Esophagus muscularis mucosa (tissue), 3 donors: ENCODE results near the gene SIM1.

Experiments used
- POLR2A ChIP-seq: fragments of 450-650 bp; IDR thresholded peaks from one replicate; pipeline ENCODE4 v1.6.1; 2017; ENCODE audit warnings: antibody characterized with exemption, moderate library complexity, mild to moderate bottlenecking, low read depth
- TF ChIP-seq, protein P1 (sequence below), 3 experiments: fragments of 200-600 bp in 2 of 3; fragments of 450-650 bp in 1 of 3; sonication (generic) in 2 of 3; IDR thresholded peaks; one replicate each; pipeline ENCODE4 v1.5.1; 2017 to 2019; ENCODE audit warnings: antibody characterized with exemption in 3 of 3, mild to moderate bottlenecking in 2 of 3, moderate library complexity in 1 of 3

DNA sequence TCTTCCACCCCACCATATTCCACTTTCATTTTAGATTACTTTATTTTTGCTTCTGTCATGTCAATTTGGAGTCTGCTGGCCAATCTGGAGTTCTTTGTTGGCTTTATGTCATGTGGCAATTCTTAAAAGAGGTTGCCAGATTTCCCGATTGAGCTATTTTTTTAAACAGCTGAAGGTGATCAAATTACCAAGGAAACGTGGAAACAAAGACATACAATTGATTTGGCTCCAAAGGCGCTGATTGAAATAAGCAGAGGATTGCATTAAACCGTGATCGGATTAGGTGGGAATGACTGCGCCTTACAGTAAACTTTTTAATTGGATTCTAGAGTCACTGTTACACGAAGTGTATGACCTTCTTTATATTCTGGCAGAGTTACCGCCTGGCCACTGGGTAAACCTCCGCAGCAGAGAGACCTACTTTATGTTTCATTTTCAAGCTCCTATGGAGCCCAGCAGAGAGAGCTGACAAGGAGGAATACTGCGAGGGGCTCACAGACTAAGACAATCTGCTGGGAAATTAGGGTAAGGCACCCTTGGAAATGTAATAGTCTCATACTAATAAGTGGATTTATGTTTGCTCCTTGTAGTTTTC lies 37.9 kb downstream of the SIM1 start:
- TF ChIP-seq, protein P1, sequence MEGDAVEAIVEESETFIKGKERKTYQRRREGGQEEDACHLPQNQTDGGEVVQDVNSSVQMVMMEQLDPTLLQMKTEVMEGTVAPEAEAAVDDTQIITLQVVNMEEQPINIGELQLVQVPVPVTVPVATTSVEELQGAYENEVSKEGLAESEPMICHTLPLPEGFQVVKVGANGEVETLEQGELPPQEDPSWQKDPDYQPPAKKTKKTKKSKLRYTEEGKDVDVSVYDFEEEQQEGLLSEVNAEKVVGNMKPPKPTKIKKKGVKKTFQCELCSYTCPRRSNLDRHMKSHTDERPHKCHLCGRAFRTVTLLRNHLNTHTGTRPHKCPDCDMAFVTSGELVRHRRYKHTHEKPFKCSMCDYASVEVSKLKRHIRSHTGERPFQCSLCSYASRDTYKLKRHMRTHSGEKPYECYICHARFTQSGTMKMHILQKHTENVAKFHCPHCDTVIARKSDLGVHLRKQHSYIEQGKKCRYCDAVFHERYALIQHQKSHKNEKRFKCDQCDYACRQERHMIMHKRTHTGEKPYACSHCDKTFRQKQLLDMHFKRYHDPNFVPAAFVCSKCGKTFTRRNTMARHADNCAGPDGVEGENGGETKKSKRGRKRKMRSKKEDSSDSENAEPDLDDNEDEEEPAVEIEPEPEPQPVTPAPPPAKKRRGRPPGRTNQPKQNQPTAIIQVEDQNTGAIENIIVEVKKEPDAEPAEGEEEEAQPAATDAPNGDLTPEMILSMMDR (IDR thresholded peaks at IDR 0.05) = no peak
- TF ChIP-seq POLR2A = no peak
